Psoas muscle (tissue), 8 donors: ENCODE results near the gene PUSL1. TPM values are rescaled to one million over a fixed set of nuclear protein-coding genes. Genes with fewer than 3 reads are reported as not detected.
A peak's percentile ranks its signal among the peaks of the same experiment; 100 is the strongest.

Source experiments
- ATAC-seq, 4 donors: fragments of 200-7000 bp; cut with Tn5 transposase; one replicate each; pipeline ENCODE4 v1.9.1; 2020; ENCODE audit warnings: moderate library complexity in 3 of 4, mild to moderate bottlenecking in 2 of 4
- DNase-seq, 2 donors: peaks; one replicate each; pipeline ENCODE4 v3.0.0-alpha.2; 2020
- H3K27ac ChIP-seq: fragments of 200-600 bp; one replicate; pipeline ENCODE4 v1.8.0; 2022
- H3K27me3 ChIP-seq, 3 donors: fragments of 200-600 bp in 1 of 3; one replicate each; pipeline versions ENCODE4 v1.6.1 to v1.8.0; 2013 to 2022; ENCODE audit warnings: low read length in 2 of 3, mild to moderate bottlenecking in 2 of 3, moderate library complexity in 1 of 3; ENCODE audit not compliant: insufficient read depth in 3 of 3
- H3K36me3 ChIP-seq, 2 donors: fragments of 200-600 bp in 1 of 2; one replicate each; pipeline versions ENCODE4 v1.6.1 to v1.8.0; 2013 to 2022; ENCODE audit warnings: low read depth in 1 of 2, mild to moderate bottlenecking in 1 of 2, moderate library complexity in 1 of 2; ENCODE audit not compliant: insufficient read depth in 1 of 2
- H3K4me1 ChIP-seq: fragments of 200-600 bp; one replicate; pipeline ENCODE4 v1.8.0; 2022
- H3K4me3 ChIP-seq: fragments of 200-600 bp; one replicate; pipeline ENCODE4 v1.8.0; 2022; ENCODE audit warnings: mild to moderate bottlenecking
- H3K9me3 ChIP-seq: fragments of 200-600 bp; one replicate; pipeline ENCODE4 v1.8.0; 2022
- WGBS, 3 donors: extraction: QIAGEN DNeasy Blood & Tissue Kit; methylation state at CpG; one replicate each; pipeline versions ENCODE4 v1.1.6 to v1.1.7; 2013; 5-methylcytosine and 5-hydroxymethylcytosine counted together
- intact Hi-C, 2 donors: fragments of 100-400 bp; cut with DNase I; formaldehyde crosslinking; loops; one replicate each; pipeline versions ENCODE4 v1.11.0 to v1.14.2; 2022
- polyA plus RNA-seq, 3 donors: library from polyadenylated mRNA; stranded (reverse); fragments of 200-250 nt; gene quantifications; one replicate each; pipeline ENCODE4 v1.2.3, GENCODE V29; 2013
- total RNA-seq, 4 donors: library from RNA; stranded (reverse); fragmentation: NEBNext Ultra II Directional in 2 of 4; extraction: Animal tissue kit (Norgen Biotek cat#: 25700) in 2 of 4; gene quantifications; one replicate each; pipeline versions ENCODE4 v1.2.1 to v1.2.4, GENCODE V29; 2021 to 2023
- TF ChIP-seq, protein P1 (sequence below): fragments of 200-600 bp; IDR thresholded peaks from one replicate; pipeline ENCODE4 v1.8.0; 2022; ENCODE audit warnings: antibody characterized with exemption
- donor health status: healthy with polysubstance abuse.
- donor health status: DM: no; HTN: no; CAD: no; lungs with moderate emphysema.
- donor health status: Bipolar disorder and iron deficiency.
- donor health status: healthy.
- donor health status: DM: yes; HTN: yes; CAD: no.
- donor health status: DM: no; HTN: no; CAD: no.
- donor health status: DM: no; HTN: no; CAD: no.
- donor health status: DM: yes; HTN: yes; CAD: no.

The PUSL1 gene
- total and polyA plus RNA-seq, 7 donors: 3.7 to 9.1 (median 7.3) TPM

DNA sequence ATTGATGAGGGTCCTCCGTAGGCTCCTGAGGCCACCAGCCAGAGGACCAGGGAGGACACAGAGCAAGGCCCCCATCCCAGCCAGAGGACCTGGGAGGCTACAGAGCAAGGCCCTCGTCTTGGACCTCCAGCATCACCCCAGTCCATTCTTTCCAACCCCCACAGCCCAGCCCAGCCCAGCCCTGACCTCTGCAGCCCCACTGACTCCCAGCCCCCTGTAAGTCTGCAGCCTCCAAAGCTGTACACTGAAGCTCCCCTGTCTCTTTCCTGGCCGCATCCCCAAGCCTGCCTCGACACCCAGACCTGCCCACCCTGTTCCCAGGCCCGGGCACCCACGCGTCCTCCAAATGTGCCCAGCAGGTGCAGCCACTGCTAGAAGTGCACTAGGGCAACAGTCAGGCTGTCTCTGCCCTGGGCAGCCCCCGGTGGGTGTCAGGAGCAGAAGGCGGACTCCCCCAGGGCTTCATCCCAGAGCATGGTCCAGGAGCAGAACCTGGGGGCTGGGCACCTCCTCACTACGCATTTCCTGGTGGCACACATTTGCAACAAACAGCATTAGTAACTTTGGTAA is 38.7 kb downstream of the PUSL1 start:
- DNase-seq (no peak), ATAC-seq (no peak)
- Histone ChIP-seq H3K4me3 (peak overlapping the region; percentile 73), H3K9me3 (no peaks in the 10 kb centered on the region), H3K27me3 (no peaks in the 10 kb centered on the region), H3K4me1 (peaks cover 60% of the 10 kb centered on the region), H3K27ac (peak overlapping the region; percentile 97), H3K36me3 (no peaks in the 10 kb centered on the region)
- 43 to 58% (median 47%) methylated on average over 9 to 10 of the region's 10 CpGs for WGBS, 3 donors
- TF ChIP-seq, protein P1, sequence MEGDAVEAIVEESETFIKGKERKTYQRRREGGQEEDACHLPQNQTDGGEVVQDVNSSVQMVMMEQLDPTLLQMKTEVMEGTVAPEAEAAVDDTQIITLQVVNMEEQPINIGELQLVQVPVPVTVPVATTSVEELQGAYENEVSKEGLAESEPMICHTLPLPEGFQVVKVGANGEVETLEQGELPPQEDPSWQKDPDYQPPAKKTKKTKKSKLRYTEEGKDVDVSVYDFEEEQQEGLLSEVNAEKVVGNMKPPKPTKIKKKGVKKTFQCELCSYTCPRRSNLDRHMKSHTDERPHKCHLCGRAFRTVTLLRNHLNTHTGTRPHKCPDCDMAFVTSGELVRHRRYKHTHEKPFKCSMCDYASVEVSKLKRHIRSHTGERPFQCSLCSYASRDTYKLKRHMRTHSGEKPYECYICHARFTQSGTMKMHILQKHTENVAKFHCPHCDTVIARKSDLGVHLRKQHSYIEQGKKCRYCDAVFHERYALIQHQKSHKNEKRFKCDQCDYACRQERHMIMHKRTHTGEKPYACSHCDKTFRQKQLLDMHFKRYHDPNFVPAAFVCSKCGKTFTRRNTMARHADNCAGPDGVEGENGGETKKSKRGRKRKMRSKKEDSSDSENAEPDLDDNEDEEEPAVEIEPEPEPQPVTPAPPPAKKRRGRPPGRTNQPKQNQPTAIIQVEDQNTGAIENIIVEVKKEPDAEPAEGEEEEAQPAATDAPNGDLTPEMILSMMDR: no peak
- intact Hi-C loops: loop anchor here in 1 of 2 donors (1.0 to 5.0 kb wide), 2 partner anchors 40 to 158 kb away; partner anchors contain the start of genes ACAP3 and PUSL1

DNA sequence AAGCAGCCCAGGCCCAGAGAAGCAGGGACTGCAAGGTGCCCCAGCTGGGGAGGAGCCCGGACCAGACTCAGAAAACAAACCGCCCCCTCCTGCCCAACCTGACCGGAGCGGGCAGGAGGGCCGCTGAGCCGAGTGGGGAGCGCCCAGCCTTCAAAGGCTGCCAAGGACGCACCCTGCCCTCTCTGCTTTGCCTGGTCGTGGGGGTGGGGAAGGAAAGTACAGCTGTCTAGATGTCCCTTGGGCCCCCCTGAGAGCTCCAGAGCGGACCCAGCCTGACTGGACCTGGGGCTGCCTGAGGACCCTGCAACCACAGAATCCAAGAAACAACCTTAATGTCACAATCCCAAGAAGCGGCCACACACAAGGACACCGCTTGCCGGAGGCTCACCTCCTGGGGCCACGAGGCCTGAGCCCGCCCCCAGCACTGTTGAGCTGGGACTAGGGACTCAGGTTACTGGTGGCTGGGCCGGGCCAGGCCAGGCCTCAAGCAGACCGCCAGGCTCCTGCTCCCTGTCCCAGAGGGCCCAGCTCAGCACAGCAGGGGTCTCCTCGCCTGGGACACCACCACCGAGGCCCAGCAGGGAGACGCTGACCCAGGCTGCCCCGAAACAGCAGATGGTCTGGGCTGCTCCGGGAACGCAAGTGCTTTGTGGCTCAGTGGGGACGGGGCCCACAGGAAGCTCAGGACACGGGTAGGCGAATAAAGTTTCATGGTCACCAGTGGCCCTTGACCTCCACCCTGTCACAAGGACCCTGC is 39.4 kb downstream of the PUSL1 start:
- TF ChIP-seq, protein P1: no peak
- intact Hi-C loops: loop anchor here in 1 of 2 donors (1.0 to 5.0 kb wide), 4 partner anchors 25 to 157 kb away; partner anchors contain the start of genes ACAP3, PUSL1 and UBE2J2
- H3K27me3 ChIP-seq: no peaks in the 10 kb centered on the region
- H3K4me3 ChIP-seq: peak overlapping the region; percentile 73
- DNase-seq (peak; percentile 62 to 79), ATAC-seq (peak; percentile 49 to 65 (median 53))
- no peaks in the 10 kb centered on the region for H3K9me3 ChIP-seq
- no peaks in the 10 kb centered on the region for H3K36me3 ChIP-seq
- peak overlapping the region; percentile 97 for H3K27ac ChIP-seq
- H3K4me1 ChIP-seq: peaks cover 54% of the 10 kb centered on the region
- WGBS, 3 donors: 11 to 17% (median 13%) methylated on average over 25 to 26 of the region's 26 CpGs

DNA sequence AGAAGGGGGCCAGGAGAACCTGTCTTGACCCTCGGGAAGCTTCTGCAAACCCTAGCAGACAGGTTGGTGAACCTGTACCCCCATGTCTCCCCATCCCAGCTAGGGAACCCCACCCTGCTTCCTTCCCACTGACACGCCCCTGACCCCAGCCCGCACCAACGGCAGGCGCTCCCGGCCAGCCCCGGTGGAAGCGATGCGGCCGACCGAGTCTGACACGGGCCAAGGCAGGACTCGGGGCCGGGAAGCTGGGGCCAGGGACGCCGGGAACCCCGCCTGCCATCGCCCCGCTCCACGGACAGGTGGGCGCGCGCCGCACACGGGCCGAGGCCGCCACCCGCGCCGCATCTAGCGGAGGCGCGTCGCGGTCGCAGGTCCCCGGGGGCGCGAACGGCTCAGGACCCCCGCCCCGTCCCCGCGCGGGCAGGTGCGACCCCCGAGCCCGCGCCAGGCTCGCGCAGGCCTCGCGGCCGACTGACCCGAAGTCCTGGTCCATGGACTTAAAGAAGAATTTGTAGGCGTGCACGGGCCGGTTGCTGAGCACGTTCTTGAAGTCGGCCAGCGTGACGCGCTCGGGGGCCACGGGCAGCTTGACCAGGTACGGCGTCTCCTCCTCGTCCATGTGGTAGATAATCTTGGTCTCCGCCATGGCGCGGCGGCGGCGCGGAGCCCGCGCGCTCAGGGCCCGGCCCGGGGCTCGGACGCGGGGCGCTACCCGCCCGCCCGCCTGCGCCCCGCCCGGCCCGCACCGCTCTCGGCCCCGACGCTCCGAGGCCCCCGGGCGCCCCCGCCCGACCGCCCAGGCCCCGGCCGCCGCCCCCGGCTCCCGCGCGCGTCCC is 40.2 kb downstream of the PUSL1 start:
- H3K36me3 ChIP-seq: no peaks in the 10 kb centered on the region
- ATAC-seq: no peak

More for the DNA sequence above, 40.2 kb downstream of the PUSL1 start:
- no peaks in the 10 kb centered on the region for H3K9me3 ChIP-seq
- peaks cover 53% of the 10 kb centered on the region for H3K4me1 ChIP-seq
- DNase-seq: no peak
- TF ChIP-seq, protein P1: no peak
- 0 to 3% (median 1%) methylated on average over 33 to 109 of the region's 109 CpGs for WGBS, 3 donors
- H3K27ac ChIP-seq: peak overlapping the region; percentile 97
- H3K27me3 ChIP-seq: no peaks in the 10 kb centered on the region
- H3K4me3 ChIP-seq: peak overlapping the region; percentile 73
- intact Hi-C loops: loop anchor here in 1 of 2 donors (2.0 to 5.0 kb wide), 3 partner anchors 24 to 76 kb away; partner anchors contain the start of genes ACAP3, PUSL1 and UBE2J2
